ENCODE results near the gene KIF5B. TPM values are rescaled to one million over a fixed set of nuclear protein-coding genes. Genes with fewer than 3 reads are reported as not detected.
A peak's percentile ranks its signal among the peaks of the same experiment; 100 is the strongest.

Gene KIF5B
- total and polyA plus RNA-seq, 3 donors from 2014 or later: 49.5 to 122 (median 108) TPM

DNA sequence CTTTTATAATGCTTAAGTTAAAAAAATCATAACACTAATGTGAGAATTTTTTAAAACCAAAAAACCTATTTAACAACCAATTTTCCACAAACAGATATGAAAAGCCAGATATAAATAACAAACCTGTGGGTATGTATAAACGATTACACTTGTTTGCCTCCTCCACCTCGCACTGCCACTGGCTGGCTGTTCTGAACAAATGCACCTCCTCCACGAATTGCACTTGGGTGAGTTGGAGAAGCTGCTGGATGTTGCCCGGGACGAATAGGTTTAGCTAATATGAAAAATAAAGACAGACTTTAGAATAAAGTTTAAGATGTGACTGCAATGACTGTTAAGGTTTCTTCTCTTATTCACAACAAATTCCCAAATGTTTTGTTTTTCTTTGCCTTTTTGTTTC is 40.8 kb downstream of the KIF5B start:
- intact Hi-C loops (cut with DNase I; ENCODE audit: low total_unique reads): no loop called here
- whole genome bisulfite sequencing, 2 donors: 75 to 76% methylated on average over 5 of the region's 5 CpGs
- Histone ChIP-seq H3K27ac (no peak overlapping the region), H3K4me1 (no peaks in the 10 kb centered on the region), H3K9me3 (no peaks in the 10 kb centered on the region), H3K36me3 (ENCODE audit: low read depth, missing control alignments) (no peaks in the 10 kb centered on the region), H3K4me3 (no peak overlapping the region), H3K27me3 (no peaks in the 10 kb centered on the region)
- no peak for DNase-seq
- no peak for TF ChIP-seq POLR2A (IDR thresholded peaks at IDR 0.05)
- TF ChIP-seq, protein P1, sequence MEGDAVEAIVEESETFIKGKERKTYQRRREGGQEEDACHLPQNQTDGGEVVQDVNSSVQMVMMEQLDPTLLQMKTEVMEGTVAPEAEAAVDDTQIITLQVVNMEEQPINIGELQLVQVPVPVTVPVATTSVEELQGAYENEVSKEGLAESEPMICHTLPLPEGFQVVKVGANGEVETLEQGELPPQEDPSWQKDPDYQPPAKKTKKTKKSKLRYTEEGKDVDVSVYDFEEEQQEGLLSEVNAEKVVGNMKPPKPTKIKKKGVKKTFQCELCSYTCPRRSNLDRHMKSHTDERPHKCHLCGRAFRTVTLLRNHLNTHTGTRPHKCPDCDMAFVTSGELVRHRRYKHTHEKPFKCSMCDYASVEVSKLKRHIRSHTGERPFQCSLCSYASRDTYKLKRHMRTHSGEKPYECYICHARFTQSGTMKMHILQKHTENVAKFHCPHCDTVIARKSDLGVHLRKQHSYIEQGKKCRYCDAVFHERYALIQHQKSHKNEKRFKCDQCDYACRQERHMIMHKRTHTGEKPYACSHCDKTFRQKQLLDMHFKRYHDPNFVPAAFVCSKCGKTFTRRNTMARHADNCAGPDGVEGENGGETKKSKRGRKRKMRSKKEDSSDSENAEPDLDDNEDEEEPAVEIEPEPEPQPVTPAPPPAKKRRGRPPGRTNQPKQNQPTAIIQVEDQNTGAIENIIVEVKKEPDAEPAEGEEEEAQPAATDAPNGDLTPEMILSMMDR (IDR thresholded peaks at IDR 0.05): no peak

DNA sequence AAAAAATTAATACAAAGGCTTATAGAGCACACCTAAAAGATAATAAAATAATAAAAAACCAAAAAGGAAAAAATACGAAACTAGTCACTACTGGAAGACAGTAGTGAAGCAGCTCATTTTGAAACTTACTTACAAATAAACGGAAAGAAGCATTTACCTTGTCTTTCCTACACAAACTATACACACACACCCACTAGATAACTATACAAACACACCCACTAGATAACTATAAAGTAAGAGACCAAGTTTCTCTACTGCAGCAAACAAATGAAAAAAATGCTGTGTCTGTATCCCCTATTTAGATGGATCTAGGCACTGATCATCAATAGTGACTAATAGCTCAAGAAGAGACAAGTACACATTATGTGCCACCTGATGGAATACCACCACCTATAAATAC is 49.2 kb downstream of the KIF5B start:
- 76 to 77% methylated on average over 2 of the region's 2 CpGs for WGBS, 2 donors
- no peaks in the 10 kb centered on the region for H3K9me3 ChIP-seq
- no peak for DNase-seq
- peaks cover 6% of the 10 kb centered on the region for H3K4me1 ChIP-seq
- no peak for TF ChIP-seq POLR2A (IDR thresholded peaks at IDR 0.05)
- TF ChIP-seq, protein P1 (IDR thresholded peaks at IDR 0.05): no peak
- no peaks in the 10 kb centered on the region for H3K36me3 ChIP-seq (ENCODE audit: low read depth, missing control alignments)
- H3K4me3 ChIP-seq: no peak overlapping the region
- intact Hi-C loops (cut with DNase I; ENCODE audit: low total_unique reads): no loop called here
- H3K27me3 ChIP-seq: no peaks in the 10 kb centered on the region
- no peak overlapping the region for H3K27ac ChIP-seq

DNA sequence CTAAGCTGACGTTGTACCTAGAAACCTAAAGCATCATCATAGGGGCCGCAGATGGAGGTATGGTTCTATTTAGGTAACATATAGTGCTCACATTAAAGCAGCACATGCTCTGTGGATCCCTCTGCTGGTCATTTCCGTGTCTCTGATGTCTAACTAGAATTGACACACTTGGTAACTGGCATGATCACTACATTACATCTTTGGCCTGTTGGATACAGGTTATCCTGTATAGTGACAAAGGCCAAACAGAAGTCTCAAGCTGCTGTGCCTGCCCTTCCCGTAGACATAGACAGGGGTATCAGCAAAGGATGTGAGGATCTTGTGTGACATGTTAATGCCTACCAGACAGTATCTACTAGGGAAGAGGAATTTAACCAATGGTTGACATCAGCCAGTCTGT is 51.2 kb downstream of the KIF5B start:
- no peak for TF ChIP-seq POLR2A (IDR thresholded peaks at IDR 0.05)
- TF ChIP-seq, protein P1 (IDR thresholded peaks at IDR 0.05): peak in 2 of 3 experiments; percentile 33 to 39
- intact Hi-C loops (cut with DNase I; ENCODE audit: low total_unique reads): no loop called here
- no peak overlapping the region for H3K4me3 ChIP-seq
- H3K27me3 ChIP-seq: no peaks in the 10 kb centered on the region
- H3K4me1 ChIP-seq: peaks cover 6% of the 10 kb centered on the region
- no peaks in the 10 kb centered on the region for H3K36me3 ChIP-seq (ENCODE audit: low read depth, missing control alignments)
- no peak overlapping the region for H3K27ac ChIP-seq
- DNase-seq: peak; percentile 37
- 68 to 76% methylated on average over 4 of the region's 4 CpGs for WGBS, 2 donors
- H3K9me3 ChIP-seq: no peaks in the 10 kb centered on the region

DNA sequence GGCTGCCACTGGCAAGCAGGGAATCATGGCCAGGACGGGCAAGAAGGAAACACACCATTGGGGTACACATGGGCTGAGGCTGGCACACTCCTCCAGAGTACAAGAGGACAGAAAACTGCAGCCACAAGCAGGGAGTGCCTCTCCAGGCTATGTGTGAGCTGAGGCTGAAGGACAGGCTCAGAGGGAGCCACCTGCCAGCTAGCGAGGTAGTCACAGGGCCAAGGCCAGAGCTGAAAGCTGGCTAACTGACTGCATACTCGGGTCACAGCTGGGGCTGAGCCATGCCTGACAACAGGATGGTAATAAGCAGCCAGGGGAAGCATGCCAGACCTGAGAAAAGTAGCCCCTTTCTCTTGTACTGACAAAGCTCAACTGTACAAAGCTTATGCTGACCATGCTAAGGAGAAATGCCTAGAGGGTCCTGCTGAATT is 52.0 kb downstream of the KIF5B start:
- intact Hi-C loops (cut with DNase I; ENCODE audit: low total_unique reads): no loop called here
- Histone ChIP-seq H3K27me3 (no peaks in the 10 kb centered on the region), H3K4me3 (no peak overlapping the region), H3K4me1 (peaks cover 6% of the 10 kb centered on the region), H3K27ac (no peak overlapping the region), H3K36me3 (ENCODE audit: low read depth, missing control alignments) (no peaks in the 10 kb centered on the region), H3K9me3 (no peaks in the 10 kb centered on the region)
- DNase-seq: peak; percentile 61
- no peak for TF ChIP-seq POLR2A (IDR thresholded peaks at IDR 0.05)
- TF ChIP-seq, protein P1 (IDR thresholded peaks at IDR 0.05): no peak
- 29 to 31% methylated on average over 3 of the region's 3 CpGs for WGBS, 2 donors

DNA sequence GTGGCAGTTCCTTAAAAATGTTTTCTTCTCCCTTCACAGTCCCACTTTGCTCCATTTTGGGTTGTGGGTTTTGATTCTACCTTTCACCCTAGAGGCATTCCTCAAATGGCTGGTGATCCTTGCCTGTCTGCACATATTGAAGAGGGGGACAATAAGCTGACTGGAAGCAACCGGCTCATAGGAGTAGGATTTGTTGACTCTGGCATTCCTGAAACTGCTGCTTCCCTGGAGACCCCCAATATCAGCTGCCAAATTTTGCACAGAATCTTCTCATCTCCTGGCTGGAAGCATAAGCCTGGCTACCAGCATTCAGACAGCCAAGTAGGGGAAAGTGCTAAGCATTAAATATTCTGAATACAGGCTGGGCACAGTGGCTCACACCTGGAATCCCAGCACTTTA is 53.7 kb downstream of the KIF5B start:
- no peak for DNase-seq
- H3K27ac ChIP-seq: no peak overlapping the region

More for the DNA sequence above, 53.7 kb downstream of the KIF5B start:
- Histone ChIP-seq H3K4me1 (peaks cover 6% of the 10 kb centered on the region), H3K9me3 (no peaks in the 10 kb centered on the region), H3K4me3 (no peak overlapping the region), H3K27me3 (no peaks in the 10 kb centered on the region), H3K36me3 (ENCODE audit: low read depth, missing control alignments) (no peaks in the 10 kb centered on the region)
- 40 to 56% methylated on average over 1 of the region's 1 CpG for WGBS, 2 donors
- intact Hi-C loops (cut with DNase I; ENCODE audit: low total_unique reads): no loop called here
- TF ChIP-seq, protein P1 (IDR thresholded peaks at IDR 0.05): no peak
- no peak for TF ChIP-seq POLR2A (IDR thresholded peaks at IDR 0.05)

Measured in testis (tissue), 3 donors.